Spinal cord (tissue), 10 donors: ENCODE measurements around the gene CNGA3. TPM values are rescaled to one million over a fixed set of nuclear protein-coding genes. Genes with fewer than 3 reads are reported as not detected.

ENCODE experiments used
- DNase-seq, 6 donors: peaks; one replicate each; pipeline versions ENCODE4 v3.0.0 to v3.0.0-alpha.2; 2013 to 2015; ENCODE audit warnings: low spot score in 6 of 6, low read depth in 4 of 6
- H3K27ac ChIP-seq: one replicate; pipeline ENCODE4 v1.5.1; 2013; ENCODE audit warnings: low read depth, low read length, control low read depth
- H3K27me3 ChIP-seq: one replicate; pipeline ENCODE4 v1.6.1; 2013; ENCODE audit warnings: low read length; ENCODE audit not compliant: control insufficient read depth, insufficient read depth
- H3K36me3 ChIP-seq: one replicate; pipeline ENCODE4 v1.6.1; 2013; ENCODE audit warnings: low read length; ENCODE audit not compliant: control insufficient read depth, insufficient read depth
- H3K4me1 ChIP-seq: one replicate; pipeline ENCODE4 v1.6.1; 2013; ENCODE audit warnings: low read length; ENCODE audit not compliant: control insufficient read depth, insufficient read depth
- H3K4me3 ChIP-seq: one replicate; pipeline ENCODE4 v1.5.1; 2013; ENCODE audit warnings: low read depth, low read length, control low read depth
- H3K9me3 ChIP-seq: one replicate; pipeline ENCODE4 v1.6.1; 2013; ENCODE audit warnings: low read length; ENCODE audit not compliant: control insufficient read depth, insufficient read depth
- WGBS: methylation state at CpG from one replicate; pipeline ENCODE4 v1.1.5; 2013; ENCODE audit warnings: missing lambda C conversion rate; ENCODE audit not compliant: insufficient coverage; 5-methylcytosine and 5-hydroxymethylcytosine counted together
- polyA plus RNA-seq, 2 donors: library from polyadenylated mRNA; unstranded; fragments of 120-200 nt; gene quantifications; one replicate each; pipeline ENCODE4 v1.2.1, GENCODE V29; 2013; ENCODE audit not compliant: insufficient read length in 2 of 2
- total RNA-seq, 2 donors: library from RNA; depleted of rRNA in 1 of 2; stranded (reverse); fragments of 120-200 nt in 1 of 2; fragments of >200 nt in 1 of 2; gene quantifications; one replicate each; pipeline versions ENCODE4 v1.2.3 to v1.2.4, GENCODE V29; 2013 to 2014
- donor health status: healthy.

The CNGA3 gene
- total and polyA plus RNA-seq, 4 donors = 4.9 to 15.2 (median 7.3) TPM

- Histone ChIP-seq H3K9me3 (no peaks in the 10 kb centered on the region), H3K27ac (no peak overlapping the region), H3K36me3 (peaks cover 13% of the 10 kb centered on the region), H3K4me3 (no peak overlapping the region), H3K4me1 (no peaks in the 10 kb centered on the region), H3K27me3 (no peaks in the 10 kb centered on the region)
- no peak for DNase-seq
- 91% methylated on average over 19 of the region's 19 CpGs for WGBS
Measured at GRCh38 chr2:98390571-98391476, 44.6 kb downstream of the CNGA3 start.

- Histone ChIP-seq H3K27me3 (no peaks in the 10 kb centered on the region), H3K27ac (no peak overlapping the region), H3K9me3 (no peaks in the 10 kb centered on the region), H3K4me3 (no peak overlapping the region), H3K4me1 (no peaks in the 10 kb centered on the region), H3K36me3 (peaks cover 13% of the 10 kb centered on the region)
- WGBS = 94% methylated on average over 17 of the region's 18 CpGs
- no peak for DNase-seq
Measured at GRCh38 chr2:98391581-98392270, 45.5 kb downstream of the CNGA3 start.

- no peaks in the 10 kb centered on the region for H3K27me3 ChIP-seq
- DNase-seq = no peak
- WGBS = 95% methylated on average over 4 of the region's 5 CpGs
- H3K4me1 ChIP-seq = no peaks in the 10 kb centered on the region
- H3K36me3 ChIP-seq = peaks cover 11% of the 10 kb centered on the region
- H3K4me3 ChIP-seq = no peak overlapping the region
- H3K27ac ChIP-seq = no peak overlapping the region
- H3K9me3 ChIP-seq = no peaks in the 10 kb centered on the region
Measured at GRCh38 chr2:98393354-98393753, 47.1 kb downstream of the CNGA3 start.

GRCh38 chr2:98394595-98395153, 48.4 kb downstream of the CNGA3 start:
- Histone ChIP-seq H3K27ac (no peak overlapping the region), H3K4me1 (no peaks in the 10 kb centered on the region), H3K4me3 (no peak overlapping the region), H3K27me3 (no peaks in the 10 kb centered on the region), H3K36me3 (peaks cover 9% of the 10 kb centered on the region), H3K9me3 (no peaks in the 10 kb centered on the region)
- no peak for DNase-seq
- 21% methylated on average over 1 of the region's 3 CpGs for WGBS

GRCh38 chr2:98395977-98396376, 49.7 kb downstream of the CNGA3 start:
- 96% methylated on average over 5 of the region's 6 CpGs for WGBS
- no peak overlapping the region for H3K27ac ChIP-seq
- no peak for DNase-seq
- H3K9me3 ChIP-seq = no peaks in the 10 kb centered on the region
- H3K36me3 ChIP-seq = peaks cover 6% of the 10 kb centered on the region
- no peak overlapping the region for H3K4me3 ChIP-seq
- no peaks in the 10 kb centered on the region for H3K27me3 ChIP-seq
- H3K4me1 ChIP-seq = no peaks in the 10 kb centered on the region

- peaks cover 3% of the 10 kb centered on the region for H3K36me3 ChIP-seq
Measured at GRCh38 chr2:98396745-98397355, 50.6 kb downstream of the CNGA3 start.

GRCh38 chr2:98399140-98399539, 52.9 kb downstream of the CNGA3 start:
- WGBS = 100% methylated on average over 1 of the region's 4 CpGs
- Histone ChIP-seq H3K36me3 (peaks cover 3% of the 10 kb centered on the region), H3K27ac (no peak overlapping the region), H3K4me3 (no peak overlapping the region), H3K27me3 (no peaks in the 10 kb centered on the region), H3K9me3 (no peaks in the 10 kb centered on the region), H3K4me1 (no peaks in the 10 kb centered on the region)
- no peak for DNase-seq

More at GRCh38 chr2:98396745-98397355, 50.6 kb downstream of the CNGA3 start:
- no peak overlapping the region for H3K4me3 ChIP-seq
- no peak overlapping the region for H3K27ac ChIP-seq
- H3K27me3 ChIP-seq = no peaks in the 10 kb centered on the region
- 95% methylated on average over 23 of the region's 23 CpGs for WGBS
- H3K4me1 ChIP-seq = no peaks in the 10 kb centered on the region
- DNase-seq = no peak
- no peaks in the 10 kb centered on the region for H3K9me3 ChIP-seq

GRCh38 chr2:98403878-98404277, 57.6 kb downstream of the CNGA3 start:
- Histone ChIP-seq H3K36me3 (no peaks in the 10 kb centered on the region), H3K4me1 (no peaks in the 10 kb centered on the region), H3K9me3 (no peaks in the 10 kb centered on the region), H3K4me3 (no peak overlapping the region), H3K27me3 (no peaks in the 10 kb centered on the region), H3K27ac (no peak overlapping the region)
- no peak for DNase-seq

GRCh38 chr2:98404556-98405250, 58.4 kb downstream of the CNGA3 start:
- Histone ChIP-seq H3K9me3 (no peaks in the 10 kb centered on the region), H3K36me3 (no peaks in the 10 kb centered on the region), H3K27ac (no peak overlapping the region), H3K4me3 (no peak overlapping the region), H3K27me3 (no peaks in the 10 kb centered on the region), H3K4me1 (no peaks in the 10 kb centered on the region)
- DNase-seq = no peak
- WGBS = 88% methylated on average over 2 of the region's 2 CpGs
